GM21381 (cell line): ENCODE measurements around the gene EVI5.
"Not testable (repeated sequence)": the region's sequence is repeated elsewhere in the genome, so short reads cannot be mapped to it uniquely, and the experiment has no call there.

Source experiments
- ATAC-seq: cut with Tn5 transposase; IDR thresholded peaks from one replicate; pipeline ENCODE4 v1.9.1; 2021; ENCODE audit warnings: mild to moderate bottlenecking, moderate library complexity; ENCODE audit not compliant: unreplicated experiment

EVI5 gene

GRCh38 chr1:92749024-92749634 lies 35.8 kb downstream of the EVI5 start:
- ATAC-seq: no peak

DNA sequence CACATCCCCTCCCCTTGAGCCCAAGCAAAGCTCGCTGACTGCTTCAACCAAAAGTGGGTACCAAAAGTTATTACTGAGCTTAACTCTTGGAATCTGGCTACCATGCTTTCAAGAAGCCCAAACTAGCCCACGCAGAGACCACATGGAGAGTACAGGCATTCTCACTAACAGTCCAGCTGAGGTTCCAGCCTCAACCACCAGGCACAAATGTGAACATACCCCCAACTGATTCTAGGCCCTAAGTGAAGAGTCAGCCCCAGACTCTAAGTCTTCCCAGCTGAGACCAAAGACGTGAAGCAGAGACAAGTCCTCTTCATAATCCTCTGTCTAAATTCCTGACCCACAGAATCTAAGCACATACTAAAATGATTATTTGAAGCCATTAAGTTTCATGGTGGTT lies 36.8 kb downstream of the EVI5 start:
- no peak for ATAC-seq

- no peak for ATAC-seq
These were observed 37.2 kb downstream of the EVI5 start for GRCh38 chr1:92747735-92748134.

DNA sequence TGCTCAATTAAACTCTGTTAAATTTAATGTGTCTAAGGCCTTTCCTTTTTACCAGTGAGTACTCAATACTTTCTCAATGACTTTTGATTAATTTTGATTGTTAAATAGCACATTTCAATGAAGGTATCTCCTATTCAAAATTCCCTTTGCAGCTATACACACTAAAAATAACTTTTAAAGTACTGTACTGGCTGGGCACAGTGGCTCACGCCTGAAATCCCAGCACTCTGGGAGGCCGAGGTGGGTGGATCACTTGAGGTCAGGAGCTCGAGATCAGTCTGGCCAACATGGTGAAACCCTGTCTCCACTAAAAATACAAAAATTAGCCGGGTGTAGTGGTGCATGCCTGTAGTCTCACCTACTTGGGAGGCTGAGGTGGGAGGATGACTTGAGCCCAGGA lies 38.7 kb downstream of the EVI5 start:
- ATAC-seq: not testable (repeated sequence)

DNA sequence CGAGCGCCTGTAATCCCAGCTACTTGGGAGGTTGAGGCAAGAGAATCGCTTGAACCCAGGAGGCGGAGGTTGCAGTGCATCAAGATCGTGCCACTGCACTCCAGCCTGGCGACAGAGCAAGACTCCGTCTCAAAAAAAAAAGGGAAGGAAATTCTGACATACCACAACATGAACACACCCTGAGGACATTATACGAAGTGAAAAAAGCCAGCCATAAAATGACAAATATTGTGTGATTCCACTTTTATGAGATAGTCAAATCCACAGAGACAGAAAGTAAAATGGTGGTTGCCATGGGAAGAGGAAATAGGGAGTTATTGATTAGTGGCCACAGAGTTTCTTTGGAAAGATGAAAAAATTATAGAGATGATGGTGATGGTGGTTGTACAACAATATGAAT lies 41.7 kb downstream of the EVI5 start:
- ATAC-seq: no peak

GRCh38 chr1:92739669-92740524 lies 45.0 kb downstream of the EVI5 start:
- no peak for ATAC-seq

- ATAC-seq: no peak
These were observed 48.5 kb downstream of the EVI5 start for GRCh38 chr1:92736395-92736794.

DNA sequence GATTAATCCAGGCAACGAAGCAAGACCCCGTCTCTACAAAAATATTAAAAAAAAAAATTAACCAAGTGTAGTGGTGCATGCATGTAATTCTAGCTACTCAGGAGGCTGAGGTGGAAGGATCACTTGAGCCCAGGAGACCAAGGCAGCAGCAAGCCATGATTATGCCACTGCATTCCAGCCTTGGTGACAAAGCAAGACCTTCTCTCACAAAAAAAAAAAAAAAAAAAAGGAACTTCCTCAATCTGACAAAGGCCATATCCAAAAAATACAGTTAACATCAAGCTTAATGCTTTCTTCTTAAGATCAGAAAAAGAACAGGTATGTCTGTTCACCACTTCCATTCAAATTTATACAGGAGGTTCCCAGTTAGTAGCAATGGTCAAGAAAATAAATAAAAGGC lies 54.4 kb downstream of the EVI5 start:
- no peak for ATAC-seq

DNA sequence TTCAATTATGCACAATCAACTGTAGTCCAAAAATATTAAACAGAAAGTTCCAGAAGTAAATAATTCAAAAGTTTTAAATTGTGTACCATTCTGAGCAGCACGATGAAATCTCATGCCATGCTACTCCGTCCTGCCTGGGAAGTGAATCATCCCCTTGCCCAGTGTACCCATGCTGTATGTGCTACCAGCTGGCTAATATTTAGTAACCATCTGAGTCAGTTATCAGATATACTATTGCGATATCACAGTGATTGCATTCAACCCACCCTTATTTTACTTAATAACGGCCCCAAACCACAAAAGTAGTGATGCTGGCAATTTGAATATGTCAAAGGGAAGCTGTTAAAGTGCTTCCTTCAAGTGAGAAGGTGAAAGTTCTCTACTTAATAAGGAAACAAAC lies 56.2 kb downstream of the EVI5 start:
- no peak for ATAC-seq

DNA sequence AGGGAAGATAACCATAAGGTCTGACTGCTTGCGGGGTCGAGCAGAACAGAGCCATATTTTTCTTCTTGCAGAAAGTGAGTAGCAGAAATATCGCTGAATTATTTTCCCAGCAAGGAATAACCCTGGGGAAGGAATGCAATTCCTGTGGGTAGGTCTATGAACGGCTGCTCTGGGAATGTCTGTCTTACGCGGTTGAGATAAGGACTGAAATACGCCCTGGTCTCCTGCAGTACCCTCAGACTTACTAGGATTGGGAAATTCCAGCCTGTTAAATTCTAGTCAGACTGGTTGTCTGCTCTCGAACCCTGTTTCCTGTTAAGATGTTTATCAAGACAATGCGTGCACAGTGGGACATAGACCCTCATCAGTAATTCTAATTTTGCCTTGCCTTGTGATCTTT lies 61.2 kb downstream of the EVI5 start:
- not testable (repeated sequence) for ATAC-seq

GRCh38 chr1:92721886-92722285 lies 63.0 kb downstream of the EVI5 start:
- ATAC-seq: no peak

DNA sequence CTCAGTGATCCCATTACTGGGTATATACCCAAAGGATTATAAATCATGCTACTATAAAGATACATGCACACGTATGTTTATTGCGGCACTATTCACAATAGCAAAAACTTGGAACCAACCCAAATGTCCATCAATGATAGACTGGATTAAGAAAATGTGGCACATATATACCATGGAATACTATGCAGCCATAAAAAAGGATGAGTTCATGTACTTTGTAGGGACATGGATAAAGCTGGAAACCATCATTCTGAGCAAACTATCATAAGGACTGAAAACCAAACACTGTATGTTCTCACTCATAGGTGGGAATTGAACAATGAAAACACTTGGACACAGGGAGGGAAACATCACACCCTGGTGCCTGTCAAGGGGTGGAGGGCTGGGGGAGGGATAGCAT lies 63.8 kb downstream of the EVI5 start:
- not testable (repeated sequence) for ATAC-seq

GRCh38 chr1:92715476-92715951 lies 69.4 kb downstream of the EVI5 start:
- not testable (repeated sequence) for ATAC-seq

DNA sequence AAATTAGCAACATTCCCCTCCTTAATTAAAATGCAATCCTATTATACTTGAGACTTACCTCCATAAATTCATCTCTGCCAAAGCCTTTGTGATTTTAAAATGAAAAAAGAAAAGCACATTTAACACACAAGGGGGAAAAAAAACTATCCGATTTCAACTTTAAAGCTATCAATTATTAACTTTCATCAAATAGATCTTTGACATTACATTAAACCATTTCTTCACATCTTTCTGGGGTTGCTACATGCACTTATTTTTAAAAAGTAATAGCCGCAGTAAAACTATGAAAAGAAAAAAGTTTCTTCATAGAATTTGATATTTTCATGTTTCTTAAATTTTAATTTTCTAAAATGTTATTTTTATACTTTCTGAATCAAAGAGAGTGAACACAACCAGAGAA lies 71.0 kb downstream of the EVI5 start:
- no peak for ATAC-seq

GRCh38 chr1:92711473-92712165 lies 73.3 kb downstream of the EVI5 start:
- no peak for ATAC-seq

DNA sequence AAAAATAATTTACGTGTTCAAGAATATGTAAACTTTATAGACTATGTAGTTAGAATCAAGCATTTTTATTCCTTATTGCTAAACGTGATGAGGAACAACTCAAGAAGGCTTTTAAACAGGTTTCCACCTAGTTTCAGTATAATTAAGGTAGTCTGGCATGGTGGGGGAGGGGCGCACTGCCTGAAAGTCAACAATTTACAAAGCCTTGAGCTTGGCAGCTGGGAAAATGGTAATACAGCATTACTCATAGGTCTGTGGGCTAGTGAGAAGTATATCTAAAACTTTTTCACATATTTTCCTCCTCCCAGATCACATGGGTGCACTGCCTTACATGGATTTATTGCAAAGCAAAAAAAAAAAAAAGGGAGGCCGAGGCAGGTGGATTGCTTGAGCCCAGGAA lies 75.2 kb downstream of the EVI5 start:
- no peak for ATAC-seq

GRCh38 chr1:92708368-92708950 lies 76.4 kb downstream of the EVI5 start:
- ATAC-seq: no peak

- no peak for ATAC-seq
These were observed 77.2 kb downstream of the EVI5 start for GRCh38 chr1:92707709-92708108.

DNA sequence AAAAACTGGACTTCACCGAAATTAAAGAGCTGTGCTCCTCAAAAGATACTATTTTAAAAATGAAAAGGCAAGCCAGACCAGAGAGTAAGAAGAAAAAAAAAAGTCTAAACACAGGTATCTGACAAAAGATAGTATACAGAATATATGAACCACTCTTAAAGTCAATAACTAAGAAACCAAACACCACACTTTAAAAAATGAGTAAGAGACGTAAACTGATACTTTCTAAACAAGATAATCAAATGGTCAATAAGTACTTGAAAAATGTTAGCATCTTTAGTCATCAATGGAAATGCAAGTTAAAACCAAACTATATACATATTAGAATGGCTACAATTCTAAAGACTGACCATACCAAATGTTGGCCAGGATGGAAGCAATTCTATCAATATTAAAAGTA lies 77.6 kb downstream of the EVI5 start:
- no peak for ATAC-seq

DNA sequence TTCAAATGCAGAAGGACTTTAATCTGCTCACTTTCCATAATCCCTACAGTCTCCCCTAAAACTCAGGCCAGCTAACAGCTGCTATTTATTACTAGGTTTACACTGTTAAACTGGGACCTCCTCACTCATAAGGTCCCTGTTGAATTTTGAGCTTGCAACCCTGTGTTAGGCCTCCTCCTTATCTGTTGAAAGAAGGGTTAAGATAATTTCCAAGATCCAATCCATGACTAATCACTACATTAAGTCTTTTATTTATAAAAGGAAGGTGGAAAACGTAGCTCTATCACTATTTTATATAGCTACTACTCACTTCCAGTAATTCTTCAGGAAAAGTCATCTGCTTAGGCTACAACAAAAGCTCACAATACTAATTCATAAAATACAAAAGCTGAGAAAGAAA lies 79.5 kb downstream of the EVI5 start:
- ATAC-seq: no peak

GRCh38 chr1:92701147-92701546 lies 83.8 kb downstream of the EVI5 start:
- ATAC-seq: no peak
